Muscle of arm (tissue), 12 donors: ENCODE measurements around the gene INSR. TPM values are rescaled to one million over a fixed set of nuclear protein-coding genes. Genes with fewer than 3 reads are reported as not detected.
"Not testable (repeated sequence)": the region's sequence is repeated elsewhere in the genome, so short reads cannot be mapped to it uniquely, and the experiment has no call there.

Source experiments
- DNase-seq: peaks from one replicate; pipeline ENCODE4 v3.0.0-alpha.2; 2013
- polyA plus RNA-seq, 12 donors: library from polyadenylated mRNA; unstranded; fragments of 120-200 nt; gene quantifications; one replicate each; pipeline ENCODE4 v1.2.1, GENCODE V29; 2013; ENCODE audit not compliant: insufficient read length in 12 of 12

INSR gene
- polyA plus RNA-seq, 12 donors: 11.1 to 138 (median 16.9) TPM

DNA sequence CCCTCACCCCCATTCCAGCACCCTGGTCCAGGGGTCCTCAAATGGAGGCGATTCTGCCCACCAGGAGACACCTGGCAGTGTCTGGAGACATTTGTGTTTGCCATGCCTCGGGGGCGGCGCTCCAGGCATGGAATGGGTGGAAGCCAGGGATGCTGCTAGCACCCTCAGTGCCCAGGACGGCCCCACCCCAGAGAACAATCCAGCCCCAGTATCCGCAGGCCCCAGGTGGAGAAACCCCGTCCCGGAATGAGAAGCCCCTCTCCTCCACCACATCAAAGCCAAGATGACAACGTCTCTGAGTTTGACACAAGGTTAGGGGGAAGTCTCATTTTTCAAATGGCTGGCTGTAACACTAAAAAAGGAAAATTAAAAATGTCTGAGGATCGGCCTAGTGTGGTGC lies 68.5 kb downstream of the INSR start:
- no peak for DNase-seq

DNA sequence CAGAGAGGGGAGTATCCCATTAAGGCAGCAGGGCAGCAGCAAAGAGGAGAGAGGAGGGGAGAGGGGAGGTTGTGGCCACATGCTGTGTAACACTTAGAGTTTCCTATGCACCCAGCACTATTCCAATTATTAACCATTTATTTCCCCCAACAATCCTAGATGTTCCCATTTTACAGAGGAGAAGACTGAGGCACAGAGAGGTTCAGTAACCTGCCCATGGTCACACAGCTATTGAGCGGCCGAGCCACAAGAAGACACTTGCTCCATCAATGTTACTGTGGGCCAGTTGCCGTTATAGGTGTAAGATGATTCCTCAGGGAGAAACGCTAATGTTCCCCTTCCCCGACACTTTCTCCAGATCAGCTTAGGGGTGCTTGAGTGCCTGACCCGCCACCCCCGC lies 69.2 kb downstream of the INSR start:
- no peak for DNase-seq

DNA sequence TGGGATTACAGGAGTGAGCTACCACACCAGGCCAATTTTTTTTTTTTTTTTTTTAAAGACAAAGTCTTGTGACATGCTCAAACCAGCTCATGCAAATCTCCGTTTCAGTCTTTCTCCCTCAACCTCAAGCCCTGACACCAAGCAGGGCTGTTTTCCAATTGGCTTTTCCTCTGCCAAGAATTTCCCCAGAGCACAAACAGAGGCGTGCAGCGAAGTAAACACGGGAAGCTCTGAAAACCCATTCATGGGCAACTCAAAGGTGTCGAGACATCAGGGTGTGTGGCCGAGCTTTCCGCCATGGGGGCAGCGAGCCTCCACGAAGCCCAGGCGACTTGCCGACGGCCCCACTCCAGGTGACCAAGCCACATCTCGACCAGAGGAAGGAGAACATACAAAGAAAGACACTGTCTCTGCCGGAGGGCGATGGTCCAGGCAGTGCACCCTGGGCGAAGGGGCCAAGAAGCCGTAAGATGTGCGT lies 70.0 kb downstream of the INSR start:
- DNase-seq: peak; percentile 71

DNA sequence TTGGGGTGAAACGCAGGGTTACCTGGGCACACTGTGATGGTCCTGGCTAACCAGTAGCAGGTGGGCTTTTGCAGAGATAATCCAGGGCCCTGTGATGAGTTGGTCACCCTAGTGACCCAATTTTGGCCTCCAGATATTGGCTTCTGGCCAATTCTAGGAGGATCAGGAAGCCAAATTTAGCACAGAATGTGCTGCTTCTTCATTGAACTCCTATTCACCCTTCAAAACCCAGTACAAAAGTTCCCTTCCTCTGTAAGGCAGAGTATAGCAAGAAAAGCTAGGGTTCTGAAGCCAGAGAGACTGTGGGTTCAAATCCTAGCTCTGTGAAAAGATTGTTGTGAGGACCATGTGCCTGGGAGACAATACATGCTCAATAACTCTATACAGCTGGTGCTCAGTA lies 70.8 kb downstream of the INSR start:
- DNase-seq: no peak

DNA sequence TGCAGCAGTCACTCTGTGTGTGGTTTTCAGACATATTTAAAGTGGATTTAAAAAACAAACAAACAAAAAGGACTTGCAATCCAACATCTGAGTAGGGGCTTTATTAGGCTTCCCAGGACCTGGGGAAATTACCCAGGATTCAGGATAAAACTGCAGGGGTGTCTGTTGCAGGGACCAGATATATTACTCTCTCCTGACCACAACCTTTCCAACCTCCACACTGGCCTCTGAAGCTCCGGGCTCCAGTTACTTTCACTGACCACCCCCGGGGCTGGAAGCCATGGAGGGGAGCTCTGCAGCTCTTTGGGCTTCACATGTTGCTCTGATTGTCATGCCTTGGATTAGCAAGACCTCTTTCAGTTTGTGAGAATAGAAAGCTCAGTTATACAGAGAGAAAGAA lies 75.2 kb downstream of the INSR start:
- no peak for DNase-seq

DNA sequence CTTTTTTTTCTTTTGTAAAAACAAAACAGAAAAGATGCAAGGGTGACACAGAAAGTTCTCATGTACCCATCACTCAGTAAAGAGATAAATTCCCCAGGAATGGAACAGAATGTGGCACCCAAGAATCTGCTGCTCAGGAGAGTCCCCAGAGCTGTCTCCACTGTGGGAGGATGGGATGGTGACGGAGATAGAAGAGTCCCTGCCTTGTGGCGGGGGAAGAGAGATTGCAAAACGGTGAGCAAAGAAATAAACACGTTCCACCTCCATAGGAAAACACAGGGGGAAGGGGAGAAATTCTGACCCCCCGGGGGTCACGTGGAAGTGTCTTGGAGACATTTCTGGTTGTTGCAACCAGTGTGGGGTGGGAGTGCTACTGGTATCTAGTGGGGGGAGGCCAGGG lies 76.4 kb downstream of the INSR start:
- no peak for DNase-seq

DNA sequence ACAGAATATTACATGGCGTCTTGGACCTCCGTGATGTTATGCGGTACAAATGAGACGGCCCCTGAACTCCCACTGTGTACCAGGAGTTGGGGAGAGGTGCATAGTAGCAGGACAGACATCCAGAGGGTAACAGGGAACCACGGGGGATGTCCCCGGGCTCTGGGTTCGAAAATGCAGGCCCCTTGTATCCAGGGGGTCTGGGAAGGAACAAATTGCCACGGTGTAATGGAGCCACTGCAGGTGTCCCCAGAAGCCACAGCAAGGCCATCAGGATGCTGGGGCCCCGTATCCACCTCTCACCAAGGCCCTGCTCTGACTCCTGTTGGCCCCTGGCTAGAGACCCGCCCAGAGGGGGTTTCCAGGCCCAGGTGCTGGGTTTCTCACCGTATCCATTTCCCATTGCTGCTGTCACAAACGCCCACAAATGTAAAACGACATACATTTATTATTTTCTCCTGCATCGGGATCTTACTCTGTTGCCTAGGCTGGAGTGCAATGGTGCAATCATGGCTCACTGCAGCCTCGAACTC lies 77.8 kb downstream of the INSR start:
- no peak for DNase-seq

DNA sequence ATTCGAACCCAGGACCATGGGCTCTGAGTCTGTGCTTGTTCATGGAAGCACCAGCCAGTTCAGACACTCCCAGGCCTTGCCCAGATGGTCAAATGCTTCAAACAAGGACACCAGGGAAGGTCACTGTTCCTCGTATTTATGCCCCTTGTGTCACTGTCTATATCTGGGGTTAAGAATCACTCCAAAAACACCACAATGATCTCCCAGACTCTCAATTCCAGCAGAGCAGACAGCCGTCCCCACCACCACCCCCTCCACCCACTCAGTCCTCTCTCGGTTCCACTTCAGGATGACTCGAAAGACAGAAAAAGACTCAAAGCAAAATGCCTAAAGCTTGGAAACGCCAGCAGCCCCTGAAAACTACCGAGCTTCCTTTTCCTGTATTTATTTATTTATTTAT lies 79.0 kb downstream of the INSR start:
- DNase-seq: no peak

DNA sequence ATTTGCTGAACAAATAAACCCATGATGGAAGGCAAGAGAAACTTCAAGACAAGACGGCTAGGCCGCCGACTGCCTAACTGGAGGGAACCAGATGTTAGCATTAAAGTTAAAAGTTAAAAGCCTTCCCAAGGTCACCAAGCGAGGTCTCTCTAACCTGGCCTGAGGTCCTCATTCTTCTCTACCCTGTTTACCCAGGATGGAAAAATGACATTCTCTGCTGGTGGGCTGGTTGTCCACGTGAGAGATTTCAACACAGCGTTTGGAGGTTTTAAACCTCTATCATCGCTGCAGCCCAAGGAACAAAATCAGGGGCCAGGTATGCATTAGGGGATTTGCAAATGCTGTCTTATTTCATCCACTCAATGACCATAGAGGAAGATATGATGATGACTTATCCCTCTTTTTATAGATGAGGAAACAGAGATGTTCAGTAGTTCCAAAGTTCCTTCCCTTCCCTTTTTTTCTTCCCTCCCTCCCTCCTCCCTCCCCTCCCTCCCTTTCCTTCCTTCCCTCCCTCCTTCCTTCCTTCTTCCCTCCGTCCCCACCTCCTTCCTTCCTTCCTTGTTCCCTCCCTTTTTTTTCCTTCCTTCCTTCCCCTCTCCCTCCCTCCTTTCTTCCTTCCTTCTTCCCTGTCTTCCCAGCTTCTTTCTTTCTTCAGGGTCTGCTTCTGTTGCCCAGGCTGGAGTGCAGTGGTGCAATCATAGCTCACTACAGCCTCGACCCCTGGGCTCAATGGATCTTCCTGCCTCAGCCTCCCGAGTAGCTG lies 79.7 kb downstream of the INSR start:
- no peak for DNase-seq

DNA sequence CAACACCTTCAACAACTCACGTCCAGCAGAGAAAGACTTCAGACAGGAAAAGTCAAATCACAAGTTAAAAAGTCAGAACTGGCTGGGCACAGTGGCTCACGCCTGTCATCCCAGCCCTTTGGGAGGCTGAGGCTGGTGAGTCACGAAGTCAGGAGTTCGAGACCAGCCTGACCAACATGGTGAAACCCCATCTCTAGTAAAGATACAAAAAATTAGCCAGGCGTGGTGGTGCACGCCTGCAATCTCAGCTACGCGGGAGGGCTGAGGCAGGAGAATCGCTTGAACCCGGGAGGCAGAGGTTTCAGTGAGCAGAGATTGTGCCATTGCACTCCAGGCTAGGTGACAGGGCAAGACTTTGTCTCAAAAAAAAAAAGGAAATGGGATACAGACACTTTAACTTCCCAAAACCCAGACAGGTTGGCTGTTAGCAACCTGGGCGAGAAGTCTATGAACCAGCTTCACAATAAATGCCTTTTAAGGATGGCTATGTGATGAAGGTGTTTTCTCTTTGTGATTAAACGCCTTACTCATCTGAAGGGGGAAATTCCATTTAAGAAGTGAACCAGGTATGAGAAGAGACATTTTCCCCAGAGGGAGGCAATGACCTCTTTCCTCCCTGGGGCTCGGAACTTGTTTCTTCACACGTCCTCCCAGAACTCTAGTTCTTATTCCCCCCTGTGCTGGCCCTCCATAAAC lies 80.4 kb downstream of the INSR start:
- no peak for DNase-seq

DNA sequence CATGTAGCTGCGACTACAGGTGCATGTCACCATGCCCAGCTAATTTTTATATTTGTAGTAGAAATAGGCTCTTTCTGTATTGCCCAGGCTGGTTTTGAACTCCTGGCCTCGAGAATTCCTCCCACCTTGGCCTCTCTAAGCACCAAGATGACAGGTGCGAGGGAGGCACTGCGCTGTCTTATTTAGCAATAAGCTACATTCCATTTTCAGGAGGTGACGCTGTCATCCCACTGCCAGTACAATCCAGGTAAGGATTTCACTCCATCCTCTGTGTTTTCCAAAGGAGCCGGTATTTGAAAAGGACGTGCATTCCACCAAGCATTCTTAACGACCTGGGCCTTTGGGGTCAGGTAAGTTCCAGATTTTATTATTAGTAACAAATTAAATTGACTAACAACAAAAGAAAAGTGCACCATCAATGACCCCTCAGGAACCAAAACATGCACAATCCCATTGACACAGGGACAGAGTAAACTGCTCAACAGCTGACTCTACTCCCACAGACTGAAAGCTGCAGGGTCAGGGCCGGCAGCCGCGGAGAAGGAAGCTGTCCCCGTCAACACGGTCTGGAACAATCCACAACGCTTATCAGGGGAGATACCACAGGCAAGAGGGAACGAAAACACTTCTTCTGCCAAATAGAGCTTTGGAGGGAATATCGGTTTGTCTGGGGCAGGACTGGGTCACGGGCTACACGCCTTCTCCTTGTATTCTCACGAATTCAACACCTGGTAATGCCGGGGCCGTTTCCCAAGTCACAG lies 82.8 kb downstream of the INSR start:
- DNase-seq: no peak

DNA sequence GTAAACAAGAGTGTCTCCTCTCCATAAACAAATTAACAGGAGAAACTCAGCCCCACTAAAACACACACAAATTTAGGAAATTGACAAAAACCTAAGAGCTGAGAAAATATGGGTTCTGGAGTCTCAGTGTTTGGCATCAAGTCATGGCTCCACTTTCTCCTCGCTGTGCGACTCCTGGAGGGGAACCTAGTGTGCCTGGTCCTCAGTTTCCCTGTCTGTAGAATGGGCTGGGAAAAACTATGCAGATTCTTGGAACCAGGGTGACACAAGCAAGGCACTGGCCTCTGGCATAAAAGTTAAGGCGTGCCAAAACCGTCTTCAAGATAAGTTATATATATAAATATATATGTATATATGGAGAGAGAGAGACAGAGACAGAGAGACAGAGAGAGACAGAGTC lies 83.9 kb downstream of the INSR start:
- no peak for DNase-seq

DNA sequence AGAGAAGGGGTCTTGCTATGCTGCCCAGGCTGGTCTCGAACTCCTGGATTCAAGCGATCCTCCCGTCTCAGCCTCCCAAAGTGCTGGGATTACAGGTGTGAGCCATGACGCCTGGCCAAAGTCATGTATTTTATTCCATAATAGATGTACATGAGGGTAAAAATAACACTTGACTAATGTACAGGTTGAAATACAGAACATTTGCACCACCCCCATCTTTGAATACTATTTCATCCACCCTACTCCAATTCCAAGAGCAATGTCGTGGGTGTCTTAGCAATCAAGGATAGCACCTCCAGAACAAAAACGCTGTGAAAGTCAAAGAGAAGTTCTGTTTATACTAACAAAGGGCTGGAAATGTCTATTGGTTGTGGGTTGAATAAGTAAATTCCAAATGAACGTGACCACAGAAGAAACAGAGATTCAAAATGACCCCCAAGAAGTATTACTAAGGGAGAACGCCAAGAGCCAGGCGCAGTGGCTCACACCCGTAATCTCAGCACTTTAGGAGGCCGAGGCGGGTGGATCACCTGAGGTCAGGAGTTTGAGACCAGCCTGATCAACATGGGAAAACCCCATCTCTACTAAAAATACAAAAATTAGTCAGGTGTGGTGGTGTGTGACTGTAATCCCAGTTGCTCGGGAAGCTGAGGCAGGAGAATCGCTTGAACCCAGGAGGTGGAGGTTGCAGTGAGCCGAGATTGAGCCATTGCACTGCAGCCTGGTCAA lies 84.5 kb downstream of the INSR start:
- DNase-seq: not testable (repeated sequence)

DNA sequence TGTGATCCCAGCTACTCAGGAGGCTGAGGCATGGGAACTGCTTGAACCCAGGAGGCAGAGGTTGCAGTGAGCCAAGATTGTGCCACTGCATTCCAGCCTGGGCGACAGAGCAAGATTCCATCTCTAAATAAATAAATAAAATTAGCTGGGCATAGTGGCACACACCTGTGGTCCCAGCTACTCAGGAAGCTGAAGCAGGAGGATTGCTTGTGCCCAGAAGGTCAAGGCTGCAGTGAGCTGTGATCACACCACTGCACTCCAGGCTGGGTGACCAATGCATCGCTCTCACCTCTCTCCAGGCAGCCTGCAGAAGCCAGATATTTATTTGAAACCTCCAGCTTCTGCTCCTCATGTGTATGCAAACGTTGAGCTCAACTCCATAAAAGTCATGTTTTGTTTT lies 85.2 kb downstream of the INSR start:
- DNase-seq: not testable (repeated sequence)

DNA sequence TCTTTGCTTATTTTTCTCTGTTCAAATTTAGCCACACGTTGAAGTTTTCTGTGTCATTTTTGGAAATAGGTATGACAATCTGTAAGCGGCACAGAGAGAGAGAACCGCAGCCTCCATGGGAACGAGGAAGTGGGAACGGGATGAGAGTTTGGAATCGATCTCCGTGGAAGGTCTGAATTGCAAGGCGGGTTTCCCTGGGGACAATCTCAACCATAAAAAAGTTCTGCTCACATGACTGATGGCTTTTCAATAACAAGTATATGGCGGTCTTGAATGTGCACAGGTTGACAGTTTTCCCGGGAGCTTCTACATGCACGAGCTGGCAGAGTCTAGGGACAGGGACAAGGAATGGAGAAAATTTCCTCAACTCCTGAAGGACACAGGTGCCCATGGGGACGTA lies 90.9 kb downstream of the INSR start:
- no peak for DNase-seq

DNA sequence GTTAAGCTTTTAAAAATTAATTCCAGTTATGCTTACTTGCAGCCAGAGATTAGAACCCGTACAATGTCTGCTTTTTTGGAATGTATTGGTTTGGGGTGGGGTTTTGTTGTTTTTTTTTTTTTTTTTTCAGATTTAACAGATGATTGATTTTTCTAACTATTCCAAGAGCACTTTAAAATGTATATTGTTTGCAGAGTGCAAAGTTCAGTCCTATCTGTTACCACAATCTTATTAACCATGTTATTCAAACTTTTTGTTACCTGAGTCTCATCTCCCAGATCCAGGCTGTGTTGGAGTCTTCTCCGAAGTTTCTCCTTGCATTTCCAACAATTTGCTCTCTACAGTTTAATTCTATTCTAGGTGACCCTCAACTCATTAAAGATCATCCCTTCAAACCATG lies 91.3 kb downstream of the INSR start:
- no peak for DNase-seq

DNA sequence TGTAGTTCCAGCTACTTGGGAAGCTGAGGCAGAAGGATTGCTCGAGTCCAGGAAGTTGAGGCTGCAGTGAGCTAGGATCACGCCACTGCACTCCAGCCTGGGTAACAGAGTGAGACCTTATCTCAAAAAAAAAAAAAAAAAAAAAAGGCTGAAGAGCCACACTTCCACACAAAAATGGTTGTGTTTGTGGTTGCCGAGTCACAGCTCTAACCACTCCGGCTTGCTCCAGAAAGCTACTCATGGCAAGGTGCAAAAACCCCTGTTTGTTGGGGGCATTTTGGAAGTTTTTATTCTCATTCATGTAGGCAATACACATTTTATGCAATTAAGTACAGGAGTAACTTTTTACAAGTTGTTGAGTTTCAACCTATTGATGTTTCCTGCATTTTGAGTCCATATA lies 93.5 kb downstream of the INSR start:
- no peak for DNase-seq

DNA sequence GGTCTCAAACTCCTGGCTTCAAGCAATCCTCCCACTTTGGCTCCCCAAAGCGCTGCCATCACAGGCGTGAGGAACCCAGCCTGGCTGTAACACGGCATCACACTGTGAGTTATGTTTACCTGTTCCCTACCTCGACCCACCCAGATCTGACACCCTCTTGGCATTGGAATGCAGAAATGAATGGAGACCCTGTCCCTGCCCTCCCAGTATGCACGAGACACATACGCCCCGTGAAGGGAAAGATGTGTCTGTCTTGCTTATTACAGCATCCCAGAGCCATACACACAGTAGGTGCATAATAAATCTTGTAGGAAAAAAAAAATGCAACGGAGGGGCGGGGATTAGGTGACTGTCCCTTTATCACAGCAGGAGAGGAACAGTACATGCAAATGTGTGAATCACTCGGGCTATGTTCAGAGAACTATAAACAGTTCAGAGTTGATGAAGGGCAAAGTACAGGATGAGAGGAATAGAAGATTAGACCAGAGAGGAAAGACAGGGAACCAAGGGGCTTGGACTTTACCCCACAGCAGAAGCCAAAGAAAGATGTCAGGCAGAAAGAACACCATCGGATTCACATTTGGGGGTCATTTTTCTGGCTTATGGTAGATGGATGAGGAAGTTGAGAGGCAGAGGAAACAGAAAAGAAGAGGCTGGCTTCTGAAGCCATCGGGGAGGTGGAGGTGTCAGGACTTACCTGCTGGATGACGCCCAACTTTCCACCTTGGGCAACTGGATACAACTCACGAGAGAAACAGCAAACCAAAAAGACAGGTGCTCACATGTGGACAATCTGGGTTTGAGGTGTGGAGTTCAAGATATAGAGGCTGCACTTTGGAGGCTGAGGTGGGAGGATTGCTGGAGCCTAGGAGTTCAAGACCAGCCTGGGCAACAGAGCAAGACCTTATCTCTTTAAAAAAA lies 94.3 kb downstream of the INSR start:
- DNase-seq: no peak

DNA sequence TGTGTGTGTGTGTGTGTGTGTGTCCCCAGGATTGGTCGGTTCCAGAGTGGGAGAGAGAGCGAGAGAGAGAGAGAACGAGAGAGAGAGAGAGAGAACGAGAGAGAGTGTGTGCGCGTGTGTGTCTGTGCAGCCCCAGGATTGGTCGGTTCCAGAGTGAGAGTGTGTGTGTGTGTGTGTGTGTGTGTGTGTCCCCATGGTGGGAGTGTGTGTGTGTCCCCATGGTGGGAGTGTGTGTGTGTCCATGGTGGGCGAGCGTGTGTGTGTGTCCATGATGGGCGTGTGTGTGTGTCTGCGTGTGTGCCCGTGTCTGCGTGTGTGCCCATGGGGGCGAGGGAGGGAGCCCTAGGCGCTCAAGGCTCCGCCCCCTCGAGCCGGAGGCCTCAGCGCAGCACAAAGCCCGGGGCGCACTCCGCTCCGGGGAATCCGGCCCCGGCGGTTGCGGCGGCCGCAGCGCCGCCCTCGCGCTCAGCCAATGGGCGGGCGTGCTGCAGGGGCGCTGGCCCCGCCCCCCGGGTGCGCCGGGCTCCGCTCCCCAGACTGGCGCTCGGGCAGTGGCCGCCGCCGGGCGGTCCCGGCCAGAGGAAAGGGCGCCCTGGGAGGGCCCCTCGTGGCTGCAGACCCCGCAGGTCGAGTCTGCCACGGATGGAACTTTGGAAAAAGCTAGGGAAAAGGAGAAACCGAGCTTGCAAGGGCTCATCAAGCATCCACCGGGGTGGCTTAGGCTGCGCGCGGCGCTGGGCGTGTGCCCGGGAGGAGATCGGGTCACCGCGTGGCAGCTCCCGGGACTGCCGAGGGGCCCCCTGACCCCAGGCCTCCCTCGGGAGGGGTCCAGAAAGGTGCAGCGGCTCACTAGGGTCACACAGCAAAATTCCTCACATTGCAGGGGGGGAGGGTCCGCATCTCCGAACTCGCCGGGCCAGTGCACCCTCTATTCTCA lies 96.2 kb downstream of the INSR start:
- DNase-seq: peak; percentile 94
